GM10847 (cell line): ENCODE data around the gene DSCAM.

ENCODE experiments used
- POLR2A ChIP-seq: IDR thresholded peaks from 2 replicates; pipeline ENCODE4 v1.6.1; 2011; ENCODE audit not compliant: insufficient read length; ENCODE audit errors: extremely low read depth

DSCAM gene

DNA sequence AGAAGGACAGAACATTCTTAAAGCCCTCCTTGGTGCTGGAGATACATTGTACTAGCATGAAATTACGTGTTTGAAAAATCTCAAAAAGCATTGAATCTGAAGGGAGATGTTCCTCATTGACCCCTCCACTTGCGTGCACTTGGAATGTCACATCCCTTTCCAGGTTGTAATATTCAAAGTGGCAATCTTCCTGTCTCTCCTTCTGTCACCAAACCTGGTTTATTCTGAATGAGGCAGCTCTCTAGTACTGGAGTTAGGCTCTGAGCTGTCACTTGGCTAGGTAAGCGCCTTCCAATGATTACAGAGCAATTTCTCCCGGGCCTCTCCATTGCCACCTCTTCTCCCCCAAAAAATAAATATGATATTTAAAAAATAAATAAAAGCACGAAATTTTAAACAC lies 855 bp downstream of the DSCAM start:
- no peak for TF ChIP-seq POLR2A

GRCh38 chr21:40845441-40845995 lies 1.4 kb downstream of the DSCAM start:
- TF ChIP-seq POLR2A, result no peak

- no peak for TF ChIP-seq POLR2A
Measured at GRCh38 chr21:40844935-40845334, 2.0 kb downstream of the DSCAM start.

DNA sequence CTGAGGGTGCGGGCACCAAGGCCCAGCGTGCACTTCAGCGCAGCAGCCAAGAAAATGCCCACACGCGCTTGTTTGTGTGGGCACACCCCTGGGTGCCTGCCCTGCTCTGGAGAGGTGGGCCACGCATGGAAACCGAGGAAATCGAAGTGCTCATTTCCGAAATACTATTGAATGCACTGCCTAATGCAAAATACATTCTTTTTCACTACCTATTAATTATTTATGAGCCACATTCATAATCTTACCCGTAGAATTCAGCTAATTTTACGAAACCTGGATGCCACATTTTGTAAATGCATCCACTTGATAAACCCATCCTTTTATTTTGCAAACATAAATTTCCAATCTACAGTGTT lies 4.8 kb downstream of the DSCAM start:
- TF ChIP-seq POLR2A, result no peak

DNA sequence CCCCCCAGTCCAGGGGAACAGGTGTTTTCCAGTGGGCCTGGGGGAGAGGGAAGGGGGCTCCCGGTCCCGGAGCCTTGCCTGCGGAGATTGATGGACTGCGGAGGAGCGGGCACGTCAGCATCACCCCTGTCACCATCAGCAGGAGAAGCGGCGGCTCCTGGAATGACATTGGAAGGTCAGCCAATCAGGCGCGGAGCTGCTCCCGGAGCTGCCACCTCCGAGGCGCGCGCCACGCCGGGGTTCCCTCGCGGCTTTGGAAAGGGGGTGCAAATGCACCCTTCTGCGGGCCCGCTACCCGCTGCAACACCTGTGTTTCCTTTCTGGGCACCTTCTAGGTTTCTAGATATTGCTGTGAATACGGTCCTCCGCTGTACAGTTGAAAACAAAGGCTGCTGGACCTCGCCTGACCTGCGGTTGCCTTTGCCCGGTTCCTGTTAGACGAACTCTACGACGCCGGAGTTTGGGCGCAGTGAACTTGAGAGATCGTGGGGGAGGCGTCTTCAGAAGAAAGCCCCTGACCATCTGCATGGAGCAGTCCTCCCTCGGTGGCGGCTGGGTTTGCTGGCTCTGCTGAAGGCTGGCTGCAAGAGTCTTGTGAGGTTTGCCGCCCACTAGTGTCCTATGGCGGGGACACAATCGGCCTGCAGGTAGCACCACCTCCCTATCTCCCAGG lies 5.3 kb downstream of the DSCAM start:
- no peak for TF ChIP-seq POLR2A

- TF ChIP-seq POLR2A, result no peak
Measured at GRCh38 chr21:40840401-40841125, 6.4 kb downstream of the DSCAM start.

DNA sequence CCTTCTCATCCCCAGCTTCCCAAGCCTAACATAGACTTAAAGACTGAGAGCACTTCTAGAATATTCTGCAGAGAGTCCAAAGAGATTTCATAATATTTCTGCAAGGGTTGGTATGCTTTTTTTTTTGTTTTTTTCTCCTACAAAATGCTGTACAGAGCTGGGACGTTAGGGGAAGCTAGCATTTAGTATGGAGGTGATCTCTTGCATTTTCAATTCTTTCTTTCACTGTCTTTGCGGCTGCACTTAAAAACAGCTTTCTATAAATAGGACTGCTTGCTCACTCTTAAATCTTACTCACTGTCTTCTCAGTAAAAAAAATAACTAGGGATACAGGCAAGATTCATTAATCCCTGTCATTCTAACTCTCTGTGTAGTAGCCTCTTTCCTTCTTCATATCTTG lies 7.4 kb downstream of the DSCAM start:
- TF ChIP-seq POLR2A, result no peak

- TF ChIP-seq POLR2A, result no peak
Measured at GRCh38 chr21:40837456-40837855, 9.5 kb downstream of the DSCAM start.

GRCh38 chr21:40835184-40835694 lies 11.7 kb downstream of the DSCAM start:
- TF ChIP-seq POLR2A, result no peak

- TF ChIP-seq POLR2A, result no peak
Measured at GRCh38 chr21:40833184-40833583, 13.8 kb downstream of the DSCAM start.

DNA sequence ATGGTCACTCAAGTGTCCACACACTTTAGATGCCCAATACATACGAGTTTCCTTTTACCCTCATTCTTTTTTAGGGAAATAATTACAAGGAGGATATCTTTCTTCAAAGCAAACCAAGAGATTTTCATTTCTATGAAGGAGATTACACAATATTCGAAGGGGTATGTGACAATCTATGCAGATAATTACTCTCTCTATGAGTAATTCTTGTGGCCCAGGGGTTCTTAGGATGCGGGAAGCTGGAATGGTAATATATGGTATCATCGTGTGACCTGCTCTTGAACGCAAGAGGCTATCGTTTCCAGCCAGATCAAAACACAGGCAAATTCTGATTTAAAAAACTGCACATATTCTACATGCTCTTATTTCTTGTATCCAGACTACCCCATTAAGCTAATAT lies 14.6 kb downstream of the DSCAM start:
- TF ChIP-seq POLR2A, result no peak

DNA sequence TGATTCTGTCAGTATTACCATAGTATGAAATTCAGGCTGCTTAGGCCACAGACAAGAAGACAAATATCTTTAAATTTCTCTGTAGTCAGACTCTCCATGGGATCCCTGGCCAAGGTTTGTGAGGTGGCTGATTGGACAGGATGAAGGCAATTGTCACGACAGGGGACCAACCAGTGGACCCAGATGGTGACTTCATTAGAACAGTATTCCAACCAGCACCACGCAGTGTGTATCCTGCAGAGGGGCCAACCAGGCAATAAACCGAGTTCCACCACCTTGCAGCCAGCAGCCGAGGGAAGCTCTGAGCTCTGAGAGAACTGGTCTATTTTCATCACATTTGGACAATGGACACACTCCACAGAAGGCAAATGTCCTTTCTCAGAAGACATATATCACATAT lies 16.1 kb downstream of the DSCAM start:
- TF ChIP-seq POLR2A, result no peak

- no peak for TF ChIP-seq POLR2A
Measured at GRCh38 chr21:40829791-40830190, 17.2 kb downstream of the DSCAM start.

GRCh38 chr21:40829308-40829707 lies 17.6 kb downstream of the DSCAM start:
- no peak for TF ChIP-seq POLR2A

DNA sequence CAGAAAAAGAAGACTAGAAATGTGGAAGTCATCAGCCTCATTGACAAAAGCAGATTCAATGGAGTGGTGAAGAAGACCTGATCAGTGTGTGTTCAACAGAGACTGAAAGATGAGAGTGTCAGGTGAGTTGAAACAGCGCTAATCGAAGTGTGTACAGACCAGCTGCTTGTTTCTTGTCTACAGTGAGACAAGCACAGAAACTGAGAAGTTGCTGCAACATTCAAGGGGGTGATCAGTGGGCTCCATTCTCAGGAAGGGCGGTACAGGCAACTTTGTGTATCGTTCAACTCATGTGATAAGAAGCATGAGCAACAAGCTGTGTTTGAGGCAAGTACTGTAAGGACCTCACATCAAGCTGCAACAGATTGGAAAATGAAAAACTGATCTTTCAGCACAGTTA lies 19.4 kb downstream of the DSCAM start:
- TF ChIP-seq POLR2A, result no peak
